Left ventricle myocardium inferior (tissue), 1 donor: ENCODE measurements around the gene RAB7A. TPM values are rescaled to one million over a fixed set of nuclear protein-coding genes. Genes with fewer than 3 reads are reported as not detected.

ENCODE experiments used
- DNase-seq: peaks from one replicate; pipeline ENCODE4 v3.0.0-alpha.2; 2020
- H3K27ac ChIP-seq: fragments of 200-600 bp; replicated peaks from 2 replicates; pipeline ENCODE4 v1.8.0; 2021
- H3K27me3 ChIP-seq: fragments of 200-600 bp; 2 replicates; pipeline ENCODE4 v1.8.0; 2021; ENCODE audit warnings: low read depth
- H3K36me3 ChIP-seq: fragments of 200-600 bp; 2 replicates; pipeline ENCODE4 v1.8.0; 2021
- H3K4me1 ChIP-seq: fragments of 200-600 bp; 2 replicates; pipeline ENCODE4 v1.8.0; 2021
- H3K4me3 ChIP-seq: fragments of 200-600 bp; 2 replicates; pipeline ENCODE4 v1.8.0; 2021; ENCODE audit warnings: mild to moderate bottlenecking, moderate library complexity
- H3K9me3 ChIP-seq: fragments of 200-600 bp; replicated peaks from 2 replicates; pipeline ENCODE4 v1.8.0; 2021
- intact Hi-C: fragments of 100-400 bp; cut with micrococcal nuclease; formaldehyde crosslinking; loops from one replicate; pipeline ENCODE4 v1.11.0; 2022
- total RNA-seq: library from RNA; stranded (reverse); fragmentation: NEBNext Ultra II Directional; extraction: Animal tissue kit (Norgen Biotek cat#: 25700); gene quantifications from one replicate; pipeline ENCODE4 v1.2.1, GENCODE V29; 2021
- TF ChIP-seq, protein P1 (sequence below): fragments of 200-600 bp; IDR thresholded peaks from 2 replicates; pipeline ENCODE4 v1.8.0; 2021; ENCODE audit warnings: antibody characterized with exemption, mild to moderate bottlenecking, borderline replicate concordance
- donor health status: DM: no; HTN: yes; CAD: no; lungs with severe emphysema.

RAB7A gene
- total RNA-seq, 1 donor from 2014 or later = 242 TPM

DNA sequence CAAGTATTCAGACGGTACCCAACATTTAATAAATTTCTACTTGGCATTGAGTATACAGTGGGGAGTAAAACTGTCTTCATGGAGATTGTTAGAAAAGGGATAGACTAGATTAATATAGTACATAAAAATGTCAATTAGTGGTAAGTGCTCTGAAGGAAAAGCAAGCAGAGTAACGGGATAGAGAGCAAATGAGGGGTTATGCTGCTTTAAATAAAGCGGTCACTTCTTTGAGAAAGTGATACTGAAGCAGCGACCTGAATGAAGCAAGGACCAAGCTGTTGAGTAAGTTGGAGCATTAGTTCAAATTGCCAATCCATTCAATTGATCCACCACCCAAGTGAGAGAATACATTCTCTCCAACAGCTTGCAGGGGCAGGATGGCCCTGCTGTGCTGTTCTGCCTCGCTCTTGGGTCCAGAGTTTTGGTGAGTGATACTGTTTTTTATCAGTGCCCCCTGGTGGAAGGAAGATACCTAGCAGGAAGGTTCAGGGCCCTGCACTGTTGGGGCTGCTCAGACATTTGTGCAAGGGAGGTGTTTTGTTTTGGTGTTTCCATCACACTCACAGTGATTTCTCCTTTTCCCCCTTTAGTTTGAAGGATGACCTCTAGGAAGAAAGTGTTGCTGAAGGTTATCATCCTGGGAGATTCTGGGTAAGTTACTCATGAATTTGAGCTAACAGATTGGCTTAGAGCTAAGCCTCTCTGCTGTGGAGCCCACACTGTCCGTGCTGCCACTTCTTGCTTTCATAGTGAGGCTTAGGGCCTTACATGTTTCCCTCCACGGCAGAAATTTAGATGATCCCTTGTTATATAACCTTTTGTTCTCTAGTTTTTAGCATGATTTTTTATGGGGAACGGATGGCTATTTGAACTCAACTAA lies 69.0 kb downstream of the RAB7A start:
- Histone ChIP-seq H3K4me1 (peaks cover 72% of the 10 kb centered on the region), H3K27me3 (no peaks in the 10 kb centered on the region), H3K9me3 (no peaks in the 10 kb centered on the region), H3K27ac (peak overlapping the region; percentile 68), H3K36me3 (peaks cover 42% of the 10 kb centered on the region), H3K4me3 (no peak overlapping the region)
- TF ChIP-seq, protein P1, sequence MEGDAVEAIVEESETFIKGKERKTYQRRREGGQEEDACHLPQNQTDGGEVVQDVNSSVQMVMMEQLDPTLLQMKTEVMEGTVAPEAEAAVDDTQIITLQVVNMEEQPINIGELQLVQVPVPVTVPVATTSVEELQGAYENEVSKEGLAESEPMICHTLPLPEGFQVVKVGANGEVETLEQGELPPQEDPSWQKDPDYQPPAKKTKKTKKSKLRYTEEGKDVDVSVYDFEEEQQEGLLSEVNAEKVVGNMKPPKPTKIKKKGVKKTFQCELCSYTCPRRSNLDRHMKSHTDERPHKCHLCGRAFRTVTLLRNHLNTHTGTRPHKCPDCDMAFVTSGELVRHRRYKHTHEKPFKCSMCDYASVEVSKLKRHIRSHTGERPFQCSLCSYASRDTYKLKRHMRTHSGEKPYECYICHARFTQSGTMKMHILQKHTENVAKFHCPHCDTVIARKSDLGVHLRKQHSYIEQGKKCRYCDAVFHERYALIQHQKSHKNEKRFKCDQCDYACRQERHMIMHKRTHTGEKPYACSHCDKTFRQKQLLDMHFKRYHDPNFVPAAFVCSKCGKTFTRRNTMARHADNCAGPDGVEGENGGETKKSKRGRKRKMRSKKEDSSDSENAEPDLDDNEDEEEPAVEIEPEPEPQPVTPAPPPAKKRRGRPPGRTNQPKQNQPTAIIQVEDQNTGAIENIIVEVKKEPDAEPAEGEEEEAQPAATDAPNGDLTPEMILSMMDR = peak; percentile 86
- intact Hi-C loops = loop anchor here (5.0 kb wide), 1 partner anchor 113 kb away; no protein-coding TSS in a partner anchor
- DNase-seq = no peak

DNA sequence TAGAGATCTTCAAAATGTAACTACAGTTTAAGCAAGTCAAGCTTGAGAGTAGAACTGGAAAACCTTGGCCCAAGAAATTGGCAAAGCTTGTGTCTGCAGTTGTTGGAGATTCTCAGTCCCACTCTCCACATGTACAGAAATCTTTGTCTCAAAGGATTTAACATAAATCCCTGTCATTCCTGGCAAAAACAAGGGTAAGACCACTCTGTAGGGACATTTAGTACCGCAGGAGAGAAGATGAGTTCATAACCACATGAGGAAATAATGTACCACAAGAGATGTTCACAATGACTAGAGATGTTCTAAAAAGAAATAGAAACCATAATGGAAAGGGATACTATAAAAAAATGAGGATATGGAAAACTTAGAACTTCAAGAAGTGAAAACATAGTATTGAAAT lies 73.7 kb downstream of the RAB7A start:
- intact Hi-C loops = no loop called here
- Histone ChIP-seq H3K36me3 (peaks cover 45% of the 10 kb centered on the region), H3K4me3 (no peak overlapping the region), H3K27ac (peak overlapping the region; percentile 89), H3K4me1 (peaks cover 76% of the 10 kb centered on the region), H3K9me3 (no peaks in the 10 kb centered on the region), H3K27me3 (no peaks in the 10 kb centered on the region)
- TF ChIP-seq, protein P1 = no peak
- DNase-seq = no peak

DNA sequence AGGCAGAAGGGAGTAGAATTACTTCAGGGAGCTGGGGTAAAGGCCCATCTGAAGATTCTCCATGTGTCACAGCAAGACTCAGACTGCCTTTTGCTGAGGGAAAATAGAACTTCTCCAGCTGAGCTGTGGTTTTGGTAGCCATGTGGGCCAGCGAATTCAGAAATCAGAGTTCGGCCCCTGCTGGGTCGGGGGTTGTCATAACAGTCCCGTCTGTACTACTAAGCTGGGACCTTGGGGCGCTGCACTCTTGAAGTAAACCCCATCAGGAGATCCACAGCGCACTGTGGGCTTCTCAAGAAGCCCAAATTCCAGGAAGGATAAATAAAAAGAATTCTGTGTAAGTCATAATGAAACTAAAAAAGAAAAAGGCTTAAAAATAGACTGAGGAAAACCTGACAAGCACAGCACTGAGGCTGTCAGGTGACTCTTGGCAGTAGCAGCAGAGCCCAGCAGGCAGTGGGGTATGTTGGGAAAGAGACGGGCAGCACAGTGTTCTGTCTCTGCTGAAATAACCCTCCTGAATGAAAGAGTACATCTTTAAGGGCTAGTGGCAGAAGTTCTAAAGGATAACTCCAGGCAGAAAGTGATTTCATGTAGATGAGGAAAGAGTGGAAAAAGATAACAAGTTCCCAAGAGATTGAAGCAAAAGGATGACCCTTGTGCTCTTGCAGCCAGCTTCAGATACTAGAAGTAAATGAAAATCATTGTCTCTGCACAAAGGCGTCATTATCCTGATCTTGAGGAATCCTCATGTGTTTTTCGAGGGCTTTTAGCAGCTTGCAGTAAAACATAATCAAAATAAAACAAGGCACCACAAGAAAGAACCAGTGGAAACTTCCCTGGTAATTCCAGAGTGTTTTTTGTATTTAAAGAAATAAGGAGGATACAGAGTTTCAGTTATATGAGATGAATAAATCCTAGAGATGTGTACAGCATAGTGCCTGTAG lies 74.5 kb downstream of the RAB7A start:
- no peaks in the 10 kb centered on the region for H3K27me3 ChIP-seq
- TF ChIP-seq, protein P1 = no peak
- no peaks in the 10 kb centered on the region for H3K9me3 ChIP-seq
- H3K4me1 ChIP-seq = peaks cover 76% of the 10 kb centered on the region
- H3K27ac ChIP-seq = peak overlapping the region; percentile 89
- DNase-seq = peak; percentile 51
- H3K4me3 ChIP-seq = peak overlapping the region; percentile 31
- intact Hi-C loops = no loop called here
- peaks cover 45% of the 10 kb centered on the region for H3K36me3 ChIP-seq

DNA sequence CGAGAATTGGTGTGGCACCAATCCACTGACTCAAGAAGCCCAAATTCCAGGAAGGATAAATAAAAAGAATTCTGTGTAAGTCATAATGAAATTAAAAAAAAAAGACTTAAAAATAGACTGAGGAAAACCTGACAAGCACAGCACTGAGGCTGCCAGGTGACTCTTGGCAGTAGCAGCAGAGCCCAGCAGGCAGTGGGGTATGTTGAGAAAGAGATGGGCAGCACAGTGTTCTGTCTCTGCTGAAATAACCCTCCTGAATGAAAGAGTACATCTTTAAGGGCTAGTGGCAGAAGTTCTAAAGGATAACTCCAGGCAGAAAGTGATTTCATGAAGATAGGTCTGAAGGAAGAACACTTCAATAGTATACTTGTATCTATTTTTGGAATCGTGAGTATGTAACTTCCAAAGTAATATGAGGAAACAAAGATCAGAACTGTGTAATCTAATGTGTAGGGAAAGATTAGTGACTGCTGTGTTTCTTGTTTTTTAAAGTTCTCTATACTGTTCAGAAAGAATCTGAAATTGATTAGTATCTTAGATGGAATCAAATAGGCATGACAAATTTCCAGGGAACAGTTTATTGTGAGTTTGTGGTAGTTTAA lies 75.9 kb downstream of the RAB7A start:
- H3K4me3 ChIP-seq = peak overlapping the region; percentile 50
- intact Hi-C loops = no loop called here

More for the DNA sequence above, 75.9 kb downstream of the RAB7A start:
- DNase-seq = peak; percentile 56
- peak overlapping the region; percentile 89 for H3K27ac ChIP-seq
- no peaks in the 10 kb centered on the region for H3K27me3 ChIP-seq
- H3K36me3 ChIP-seq = peaks cover 46% of the 10 kb centered on the region
- no peaks in the 10 kb centered on the region for H3K9me3 ChIP-seq
- peaks cover 90% of the 10 kb centered on the region for H3K4me1 ChIP-seq
- TF ChIP-seq, protein P1 = no peak
